Activated naive CD8-positive, alpha-beta T cell treated with anti-CD3 and anti-CD28 coated beads, Interleukin-2, amount 50 U/mL, for 16 hours (primary cell): ENCODE data around the gene SPATA3.
"Not testable (repeated sequence)": the region's sequence is repeated elsewhere in the genome, so short reads cannot be mapped to it uniquely, and the experiment has no call there.

Experiments used
- DNase-seq: peaks from one replicate; pipeline ENCODE4 v3.0.0-alpha.2; 2020; ENCODE audit warnings: low read depth, low spot score

Gene SPATA3

DNA sequence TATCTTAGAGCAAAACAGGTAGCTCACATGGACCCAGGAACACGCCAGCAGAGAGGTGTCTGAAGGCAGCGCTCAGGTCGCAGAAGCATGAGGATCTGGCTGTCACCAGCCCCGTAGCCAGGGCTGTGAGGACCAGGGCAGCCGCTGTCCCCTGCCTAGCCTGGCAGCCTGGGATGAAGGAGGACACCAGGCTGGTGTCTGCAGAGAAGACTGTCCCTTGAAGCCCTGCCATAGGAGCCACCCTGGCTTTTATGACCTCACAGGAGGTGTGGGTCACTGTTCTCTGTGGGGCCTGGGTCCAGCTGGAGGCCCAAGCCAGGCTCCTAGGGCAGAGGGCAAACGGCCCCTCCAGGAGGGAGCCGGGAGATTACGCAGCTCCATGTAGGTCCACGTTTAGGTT, at the start of gene SPATA3:
Gene SPATA3, plus strand, starts transcription at position 301 of the 400 bp plus-strand sequence. CDS start 113 bp downstream, outside the sequence.
- no peak for DNase-seq

DNA sequence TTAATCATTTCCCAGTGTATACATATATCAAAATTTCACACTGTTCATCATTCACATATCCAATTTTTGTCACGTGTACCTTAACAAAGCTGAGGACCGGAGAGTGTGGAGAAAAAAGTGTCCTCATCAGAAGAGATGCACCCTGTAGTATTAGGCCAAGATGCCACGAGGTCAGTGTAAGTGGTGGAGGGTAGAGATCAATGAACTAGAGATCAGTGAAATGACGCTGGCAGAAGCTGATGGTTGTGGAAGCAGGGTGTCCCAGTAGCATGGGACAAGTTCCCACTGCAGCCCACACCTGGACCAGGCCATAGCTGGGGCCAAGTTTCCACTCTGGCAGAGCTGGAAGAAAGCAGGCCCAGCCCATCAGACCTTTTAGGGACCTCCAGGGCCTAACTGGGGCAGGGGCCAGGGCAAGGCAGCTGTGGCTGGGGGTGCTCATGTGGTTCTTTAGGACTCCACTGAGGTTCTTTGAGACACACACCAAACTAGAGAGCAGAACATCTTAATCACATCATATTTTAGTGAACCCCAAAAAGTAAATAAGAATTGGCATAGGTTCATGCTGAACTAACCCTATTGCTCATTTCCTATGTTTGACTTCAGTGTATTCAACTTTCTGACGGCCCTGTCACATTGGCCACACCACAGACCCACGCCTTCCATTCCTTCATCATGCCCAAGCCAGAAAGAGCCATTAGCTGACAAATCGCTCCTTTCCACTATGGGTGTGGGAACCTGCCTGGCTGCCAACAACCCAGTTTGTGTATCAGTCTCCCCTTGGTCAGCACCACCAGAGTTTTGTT, 49.3 kb upstream of the SPATA3 start:
- DNase-seq = no peak

DNA sequence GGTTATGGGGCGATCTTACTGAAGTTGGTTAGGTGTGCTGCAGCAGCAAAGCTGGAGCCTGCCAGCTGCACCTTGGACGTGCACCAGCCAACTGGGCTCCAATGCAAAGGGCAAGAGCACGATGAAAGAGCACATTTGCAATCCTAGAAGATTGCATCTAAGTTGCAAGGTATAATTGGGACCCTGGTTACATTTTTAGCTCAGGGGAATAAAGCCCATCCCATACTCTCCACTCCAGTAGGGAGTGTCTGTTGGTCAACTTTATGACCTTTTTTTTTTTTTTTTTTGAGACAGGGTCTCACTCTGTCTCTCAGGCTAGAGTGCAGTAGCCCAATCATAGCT, 48.7 kb upstream of the SPATA3 start:
- no peak for DNase-seq

DNA sequence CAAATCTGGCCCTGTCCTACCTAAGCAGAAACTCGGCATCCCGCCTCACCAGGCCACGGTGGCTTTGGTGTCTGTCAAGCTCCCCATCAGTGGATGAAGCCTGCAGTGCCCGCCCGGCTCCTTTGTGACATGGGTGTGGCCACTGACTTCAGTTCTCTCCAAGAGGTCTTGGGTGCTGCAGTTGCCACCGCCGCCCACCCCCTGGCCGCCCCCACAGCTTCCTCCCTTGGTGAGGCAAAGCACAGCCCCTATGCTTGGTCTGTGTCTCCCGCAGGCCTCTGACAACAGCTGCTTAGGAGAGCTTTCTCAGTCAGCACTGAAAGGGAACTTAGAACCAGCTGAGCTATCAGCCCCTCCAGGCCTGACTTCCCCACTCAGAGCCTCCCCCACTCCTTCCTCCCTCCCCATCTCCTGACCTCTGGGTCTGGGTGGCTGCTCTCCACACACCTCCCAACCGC, 48.0 kb upstream of the SPATA3 start:
- DNase-seq = no peak

DNA sequence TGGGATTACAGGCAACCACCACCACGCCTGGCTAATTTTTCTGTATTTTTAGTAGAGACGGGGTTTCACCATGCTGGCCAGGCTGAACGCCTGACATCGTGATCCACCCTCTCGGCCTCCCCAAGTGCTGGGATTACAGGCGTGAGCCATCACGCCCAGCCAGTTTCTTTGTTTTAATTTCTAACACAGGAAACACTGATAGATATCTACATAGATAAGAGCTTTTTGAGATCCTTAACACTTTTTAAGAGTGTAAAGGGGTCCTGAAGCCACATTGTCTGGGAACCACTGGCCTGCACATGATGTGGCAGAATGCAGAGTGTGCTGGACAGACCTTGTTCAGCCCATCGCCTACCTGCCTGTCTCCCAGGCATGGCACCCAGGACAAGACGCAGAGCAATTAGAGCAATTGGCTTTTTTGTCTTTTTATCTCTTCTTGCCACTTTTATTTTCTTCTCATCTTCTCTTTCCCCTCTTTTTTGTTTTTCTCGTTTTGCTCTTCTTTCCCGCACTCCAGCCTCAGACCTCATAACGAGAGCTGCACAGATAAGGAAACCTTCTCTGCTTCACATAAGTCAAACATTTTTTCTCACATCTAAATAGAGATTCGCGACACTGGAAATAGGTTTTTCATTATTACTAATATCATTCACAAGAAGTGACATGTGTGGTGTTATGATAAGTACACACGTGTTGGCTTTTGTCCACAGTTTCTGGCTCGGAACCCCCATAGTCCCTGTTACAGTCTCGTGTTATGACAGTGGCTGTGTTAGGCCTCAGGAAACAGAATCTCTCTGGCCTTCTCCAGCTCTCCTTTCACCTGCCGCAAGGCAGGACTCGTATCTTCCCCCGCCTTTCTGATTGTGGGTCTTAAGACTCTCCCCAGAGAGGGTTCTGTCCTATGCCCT, 45.7 kb upstream of the SPATA3 start:
- no peak for DNase-seq

DNA sequence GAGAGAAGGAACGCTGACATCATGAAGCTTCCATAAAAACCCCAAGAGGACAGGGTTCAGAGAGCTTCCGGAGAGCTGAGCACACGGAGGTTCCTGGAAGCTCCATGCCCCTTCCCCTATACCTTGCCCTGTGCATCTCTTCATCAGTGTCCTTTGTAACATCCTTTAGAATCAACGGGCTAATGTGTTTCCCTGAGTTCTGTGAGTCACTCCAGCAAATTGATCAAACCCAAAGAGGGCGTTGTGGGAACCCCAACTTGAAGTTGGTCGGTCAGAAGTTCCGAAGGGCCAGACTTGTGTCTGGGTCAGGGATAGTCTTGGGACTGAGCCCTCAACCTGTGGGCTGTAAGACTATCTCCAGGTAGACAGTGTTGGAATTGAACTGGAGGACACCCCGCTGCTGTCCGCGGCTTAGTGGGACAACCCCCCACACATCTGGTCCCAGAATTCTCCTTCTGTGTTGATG, 45.0 kb upstream of the SPATA3 start:
- DNase-seq = no peak

DNA sequence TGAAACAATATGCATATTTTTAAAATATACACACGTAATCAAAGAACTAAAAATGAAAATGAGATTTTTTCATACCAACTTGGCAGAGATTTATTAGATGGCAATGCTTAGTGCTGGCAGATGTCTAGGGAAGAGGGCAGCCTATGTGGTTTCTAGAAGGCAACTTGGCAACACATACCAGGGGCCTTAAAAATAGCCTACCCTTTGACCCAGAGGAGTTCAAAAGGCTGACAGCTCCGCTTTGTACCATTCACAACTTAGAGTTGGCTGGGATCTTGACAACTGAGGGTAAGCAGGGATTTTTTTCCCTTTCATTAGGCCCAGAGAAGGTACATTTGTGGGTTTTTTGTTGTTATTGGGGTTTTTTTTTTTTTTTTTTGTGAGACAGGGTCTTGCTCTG, 44.5 kb upstream of the SPATA3 start:
- no peak for DNase-seq

DNA sequence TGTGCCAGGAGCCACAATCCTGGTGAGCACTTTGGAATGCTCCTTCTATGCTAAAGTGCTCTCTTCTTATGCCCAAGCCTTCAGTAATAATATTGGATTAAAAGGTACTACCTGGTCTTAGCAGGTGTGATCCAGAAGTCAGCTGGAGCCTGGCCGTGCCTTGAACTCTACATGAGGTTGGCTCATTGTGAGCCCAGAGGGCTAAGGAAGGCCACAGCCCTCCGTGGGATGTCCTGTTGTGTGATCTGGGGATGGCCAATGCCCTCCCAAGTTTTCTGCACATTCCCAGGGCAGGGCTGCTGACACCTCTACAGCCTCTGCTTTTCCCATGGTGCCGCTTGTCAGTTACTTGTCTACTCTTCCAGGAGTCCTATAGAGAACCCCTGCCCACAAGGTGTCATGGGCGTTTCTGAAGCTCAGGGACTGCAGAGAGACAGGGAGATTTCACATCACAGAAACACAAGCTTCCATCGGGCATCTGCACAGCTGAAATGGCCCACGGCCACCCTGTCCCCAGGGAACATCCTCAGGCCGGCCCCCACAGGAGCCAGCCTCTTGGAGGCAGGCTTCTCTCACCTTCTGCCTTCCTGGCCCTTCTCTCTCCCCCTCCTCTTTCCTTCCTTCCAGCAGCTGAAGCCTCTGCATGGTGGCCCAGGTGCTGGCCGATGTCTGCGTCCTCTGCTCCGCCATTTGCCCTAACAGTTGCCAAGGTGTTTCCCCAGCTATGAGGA, 43.5 kb upstream of the SPATA3 start:
- DNase-seq = no peak

DNA sequence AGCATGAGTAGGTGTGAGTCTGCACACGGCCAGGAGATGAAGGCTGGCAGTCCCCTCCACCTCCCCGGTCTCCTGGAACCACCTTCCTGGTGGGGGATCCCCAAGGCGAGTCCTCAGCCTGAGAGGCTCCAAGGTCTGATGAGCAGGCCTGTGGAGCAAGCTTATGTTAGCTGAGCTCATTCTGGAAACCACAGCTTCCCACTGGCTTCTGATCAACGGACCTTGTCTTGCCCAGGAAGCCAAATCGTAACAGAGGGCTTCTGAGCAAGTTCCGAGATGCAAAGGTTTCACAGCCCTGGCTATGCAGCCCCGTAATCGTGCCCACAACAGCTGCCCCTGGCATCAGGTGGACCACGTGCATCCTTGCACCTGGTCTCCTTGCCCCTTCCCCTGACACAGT, 42.1 kb upstream of the SPATA3 start:
- no peak for DNase-seq

DNA sequence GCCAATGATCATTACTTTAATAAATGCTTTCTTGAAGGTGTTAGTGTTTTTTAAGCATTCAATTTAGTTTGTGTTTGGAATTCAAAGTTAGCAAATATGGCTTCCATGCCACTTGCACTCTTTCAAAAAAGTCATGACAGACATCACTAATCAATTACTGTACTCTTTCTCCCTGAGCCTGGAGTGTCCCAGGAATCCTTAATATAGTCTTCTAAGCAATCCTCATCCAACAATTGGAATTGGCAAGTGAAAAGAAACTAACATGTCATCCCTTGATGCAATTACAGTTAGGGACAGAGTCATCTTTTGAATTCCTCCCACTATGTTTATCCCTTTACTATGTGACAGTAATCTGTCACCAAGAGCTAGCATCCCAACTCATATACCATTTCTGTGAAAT, 41.2 kb upstream of the SPATA3 start:
- no peak for DNase-seq

DNA sequence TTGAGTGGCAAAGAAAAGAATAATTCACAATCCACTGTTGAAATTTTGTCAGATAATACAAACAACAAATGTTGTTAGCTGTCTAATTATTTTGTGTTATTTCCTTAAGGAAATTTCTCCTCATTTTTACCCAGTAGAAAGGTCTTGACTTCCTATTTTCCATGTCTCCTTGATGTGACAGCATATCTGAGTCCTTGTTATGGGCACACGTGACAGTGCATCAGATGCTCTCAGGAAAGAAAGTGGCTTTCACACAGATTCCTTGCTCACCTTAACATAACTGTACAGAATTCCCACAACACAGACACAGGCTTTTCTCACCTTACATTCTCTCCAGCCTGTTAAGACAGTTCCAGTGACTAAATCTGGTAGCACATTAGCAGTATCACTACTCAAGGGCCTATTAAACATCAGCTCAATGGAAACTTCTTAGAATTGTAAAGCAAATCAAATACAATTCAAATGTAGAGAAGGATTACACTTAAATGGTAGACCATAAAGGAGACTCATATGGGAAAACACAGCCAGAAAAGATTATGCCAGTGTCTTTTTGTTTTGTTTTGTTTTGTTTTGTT, 40.7 kb upstream of the SPATA3 start:
- DNase-seq = no peak

DNA sequence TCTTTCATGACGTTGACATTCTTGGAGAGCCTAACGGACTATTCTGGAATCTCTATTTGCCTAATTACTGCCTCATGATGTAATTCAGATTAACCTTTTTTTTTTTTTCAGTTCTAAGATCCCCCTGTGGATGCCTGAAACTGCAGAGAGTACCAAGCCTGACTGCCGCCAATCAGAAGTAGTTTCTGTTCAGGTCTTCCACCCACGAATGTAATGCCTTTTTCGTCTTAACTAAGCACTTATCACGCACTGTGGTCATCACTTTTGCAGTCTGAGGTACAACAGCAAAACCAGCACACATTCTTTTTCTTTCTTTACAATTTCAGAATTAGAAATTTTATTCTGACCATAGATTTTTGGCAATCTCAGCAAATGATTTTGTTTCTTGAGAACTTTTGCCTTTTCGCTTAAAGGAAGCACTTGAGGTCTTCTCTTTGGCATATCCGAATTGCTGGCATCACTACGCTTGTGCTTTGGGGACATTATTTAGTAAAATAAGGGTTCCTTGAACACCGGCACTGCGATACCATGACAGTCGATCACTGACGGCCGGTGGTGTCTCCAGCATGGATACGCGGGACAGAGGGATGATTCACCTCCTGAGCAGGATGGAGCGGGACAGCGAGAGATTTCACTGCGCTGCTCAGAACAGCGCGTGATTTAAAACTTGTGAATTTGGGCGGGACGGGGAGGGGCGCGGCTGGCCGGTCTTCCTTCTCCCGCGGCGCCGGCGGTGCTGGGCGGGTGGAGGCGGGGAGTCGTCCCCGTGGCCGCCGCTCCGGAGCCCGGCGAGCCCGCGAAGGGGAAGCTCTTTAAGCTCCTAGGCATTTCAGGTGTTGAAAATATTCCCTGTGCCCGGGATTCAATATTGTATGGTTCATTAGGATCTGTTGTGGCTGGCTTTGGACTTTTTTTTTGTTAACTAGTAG, 38.8 kb upstream of the SPATA3 start:
- no peak for DNase-seq

DNA sequence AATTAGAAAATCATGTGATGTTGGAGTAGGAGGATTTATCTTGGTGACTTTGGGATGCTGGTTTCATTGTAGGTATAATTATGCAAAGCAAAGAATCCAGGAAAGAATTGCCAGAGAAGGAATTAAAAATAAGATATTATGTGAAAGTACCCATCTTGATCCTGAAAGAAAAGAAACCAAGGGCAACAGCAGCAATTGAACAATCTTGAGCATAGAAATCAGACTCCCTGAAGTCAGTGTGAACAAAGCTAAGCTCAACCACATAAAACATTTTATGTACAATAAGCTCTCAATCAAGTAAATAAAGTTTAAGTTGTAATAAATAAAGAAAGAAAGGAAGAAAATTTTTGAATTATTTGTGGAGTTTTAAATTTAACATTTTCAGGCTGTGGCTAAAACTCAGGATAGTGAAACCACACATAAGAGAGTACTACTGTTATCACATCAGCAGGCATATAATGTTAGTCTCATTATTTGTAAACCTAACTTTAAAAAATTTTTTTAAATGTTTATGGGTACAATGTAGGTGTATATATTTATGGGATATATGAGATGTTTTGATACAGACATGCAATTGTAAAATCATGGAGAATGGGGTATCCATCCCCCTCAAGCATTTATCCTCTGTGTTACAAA, 38.0 kb upstream of the SPATA3 start:
- no peak for DNase-seq

DNA sequence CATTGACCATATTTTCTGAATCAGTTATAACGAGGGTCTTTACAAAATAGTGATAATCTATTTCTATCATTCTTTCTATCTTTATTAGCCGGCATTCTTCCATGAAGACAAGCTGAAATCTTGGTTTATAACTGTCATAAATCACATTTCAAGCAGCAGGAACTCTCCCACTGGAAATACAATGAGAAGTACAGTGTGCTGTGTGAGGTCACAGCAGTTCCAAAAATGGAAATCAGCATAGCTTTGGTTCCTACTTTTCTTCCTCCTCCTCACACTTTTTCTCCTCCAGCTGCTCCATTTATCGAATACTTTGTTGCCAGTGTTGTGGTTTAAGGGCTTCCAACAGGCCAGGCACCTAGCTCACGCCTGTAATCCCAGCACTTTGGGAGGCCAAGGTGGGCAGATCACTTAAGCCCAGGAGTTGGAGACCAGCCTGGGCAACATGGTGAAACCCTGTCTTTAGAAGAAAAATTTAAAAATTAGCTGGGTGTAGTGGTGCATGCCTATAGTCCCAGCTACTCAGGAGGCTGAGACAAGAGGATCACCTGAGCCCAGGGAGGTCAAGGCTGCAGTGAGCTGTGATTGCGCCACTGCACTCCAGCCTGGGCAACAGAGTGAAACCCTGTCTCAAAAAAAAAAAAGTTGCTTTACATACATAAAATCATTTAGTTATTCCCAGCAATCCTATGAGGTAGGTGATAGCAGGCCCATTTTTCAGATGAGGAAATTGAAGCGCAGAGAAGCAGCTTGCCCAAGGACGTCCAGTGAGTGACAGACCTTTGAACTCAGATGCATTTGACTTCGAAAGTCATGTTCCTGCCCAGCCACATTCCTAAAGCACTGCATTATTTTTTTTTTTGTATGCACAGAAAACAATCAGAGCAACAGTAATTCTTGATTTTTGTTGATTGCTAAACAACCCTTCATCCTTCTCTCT, 36.8 kb upstream of the SPATA3 start:
- DNase-seq = no peak

DNA sequence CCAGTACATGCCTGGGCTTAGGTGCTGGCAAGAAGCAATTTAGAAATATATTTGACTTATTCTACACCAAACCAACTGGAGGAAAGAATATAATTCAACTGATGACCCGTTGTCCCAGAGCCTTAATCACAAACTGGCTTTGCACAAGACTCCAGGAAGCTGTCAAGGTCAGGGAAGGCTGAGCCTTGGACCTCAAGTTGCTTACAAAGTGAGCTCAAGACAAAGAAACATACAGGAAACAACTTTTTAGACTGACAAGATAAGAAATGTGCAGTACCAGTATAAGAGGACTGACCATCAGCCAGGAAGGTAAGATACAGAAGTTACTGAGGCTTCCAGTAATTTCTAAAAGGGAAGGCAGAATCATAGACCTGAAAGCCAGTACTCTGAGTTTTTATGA, 35.9 kb upstream of the SPATA3 start:
- no peak for DNase-seq

DNA sequence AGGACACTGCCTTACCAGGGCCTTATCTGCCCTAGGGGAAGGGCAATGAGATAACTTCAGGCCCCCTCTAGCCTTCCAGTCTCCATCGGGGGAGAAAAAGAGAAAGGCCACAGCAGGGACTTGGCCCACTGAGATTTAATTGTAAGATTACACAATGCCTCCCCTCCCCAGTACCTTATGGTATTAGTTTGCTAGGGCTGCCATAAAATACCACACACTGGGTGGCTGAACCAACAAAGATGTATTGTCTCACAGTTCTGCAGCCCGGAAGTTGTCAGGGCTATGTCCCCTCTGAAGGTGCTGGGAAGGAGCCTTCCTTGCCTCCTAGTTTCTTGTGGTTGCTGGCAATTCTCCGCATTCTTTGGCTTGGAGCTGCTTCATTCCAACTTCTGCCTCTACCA, 34.8 kb upstream of the SPATA3 start:
- DNase-seq = no peak

DNA sequence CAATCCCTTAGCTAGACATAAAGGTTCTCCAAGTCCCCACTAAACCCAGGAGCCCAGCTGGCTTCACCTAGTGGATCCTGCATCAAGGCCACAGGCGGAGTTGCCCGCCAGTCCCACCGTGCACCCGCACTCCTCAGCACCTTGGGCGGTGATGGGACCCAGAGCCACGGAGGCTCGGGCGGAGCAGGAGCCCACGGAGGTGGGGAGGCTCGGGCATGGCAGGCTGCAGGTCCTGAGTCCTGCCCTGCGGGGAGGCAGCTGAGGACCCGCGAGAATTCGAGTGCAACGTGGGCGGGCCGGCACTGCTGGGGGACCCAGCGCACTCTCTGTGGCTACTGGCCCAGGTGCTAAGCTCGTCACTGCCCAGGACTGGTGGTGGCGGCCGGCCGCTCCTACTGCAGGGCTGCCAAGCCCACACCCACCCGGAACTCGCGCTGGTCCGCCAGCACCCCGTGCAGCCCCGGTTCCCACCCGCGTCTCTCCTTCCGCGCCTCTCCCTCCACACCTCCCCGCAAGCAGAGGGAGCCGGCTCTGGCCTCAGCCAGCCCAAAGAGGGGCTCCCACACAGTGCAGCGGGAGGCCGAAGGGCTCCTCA, 31.7 kb upstream of the SPATA3 start:
- no peak for DNase-seq

DNA sequence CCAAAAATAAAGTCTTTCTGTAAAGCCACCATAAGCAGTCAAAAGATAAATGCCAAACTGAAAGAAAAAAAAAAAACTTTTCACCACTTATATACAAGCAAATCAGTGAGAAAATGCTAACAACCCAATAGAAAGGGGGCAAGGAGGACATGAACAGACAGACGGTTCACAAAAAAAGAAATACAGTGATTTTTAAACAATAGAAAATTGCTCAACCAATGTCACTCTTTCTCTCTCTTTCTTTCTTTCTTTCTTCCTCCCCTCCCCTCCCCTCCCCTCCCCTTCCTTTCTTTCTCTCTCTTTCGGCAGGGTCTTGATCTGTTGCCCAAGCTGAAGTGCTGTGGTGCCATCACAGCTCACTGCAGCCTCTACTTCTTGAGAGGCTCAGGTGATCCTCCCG, 28.8 kb upstream of the SPATA3 start:
- DNase-seq = no peak

DNA sequence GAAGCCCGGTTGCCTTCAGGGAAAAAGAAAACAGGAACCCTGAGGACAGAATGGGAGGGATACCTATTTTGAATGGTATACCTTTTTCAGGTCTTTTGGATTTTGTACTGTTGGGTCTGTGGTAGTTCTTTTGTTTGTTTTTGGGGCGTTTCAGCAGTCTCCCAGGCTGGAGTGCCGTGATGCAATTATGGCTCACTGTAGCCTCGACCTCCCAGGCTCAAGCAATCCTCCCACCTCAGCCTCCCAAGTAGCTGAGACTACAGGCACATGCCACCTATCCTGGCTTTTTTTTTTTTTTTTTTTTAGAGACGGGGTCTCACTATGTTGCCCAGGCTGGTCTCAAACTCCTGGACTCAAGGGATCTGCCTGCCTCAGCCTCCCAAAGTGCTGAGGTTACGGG, 27.6 kb upstream of the SPATA3 start:
- DNase-seq = not testable (repeated sequence)
